GM21367 (cell line): ENCODE data around the gene ASMT.
"Not testable (repeated sequence)": the region's sequence is repeated elsewhere in the genome, so short reads cannot be mapped to it uniquely, and the experiment has no call there.

Source experiments
- ATAC-seq: cut with Tn5 transposase; IDR thresholded peaks from one replicate; pipeline ENCODE4 v1.9.1; 2021; ENCODE audit not compliant: unreplicated experiment

Gene ASMT

GRCh38 chrX:1597345-1598020 lies 17.4 kb upstream of the ASMT start:
- ATAC-seq, result no peak

DNA sequence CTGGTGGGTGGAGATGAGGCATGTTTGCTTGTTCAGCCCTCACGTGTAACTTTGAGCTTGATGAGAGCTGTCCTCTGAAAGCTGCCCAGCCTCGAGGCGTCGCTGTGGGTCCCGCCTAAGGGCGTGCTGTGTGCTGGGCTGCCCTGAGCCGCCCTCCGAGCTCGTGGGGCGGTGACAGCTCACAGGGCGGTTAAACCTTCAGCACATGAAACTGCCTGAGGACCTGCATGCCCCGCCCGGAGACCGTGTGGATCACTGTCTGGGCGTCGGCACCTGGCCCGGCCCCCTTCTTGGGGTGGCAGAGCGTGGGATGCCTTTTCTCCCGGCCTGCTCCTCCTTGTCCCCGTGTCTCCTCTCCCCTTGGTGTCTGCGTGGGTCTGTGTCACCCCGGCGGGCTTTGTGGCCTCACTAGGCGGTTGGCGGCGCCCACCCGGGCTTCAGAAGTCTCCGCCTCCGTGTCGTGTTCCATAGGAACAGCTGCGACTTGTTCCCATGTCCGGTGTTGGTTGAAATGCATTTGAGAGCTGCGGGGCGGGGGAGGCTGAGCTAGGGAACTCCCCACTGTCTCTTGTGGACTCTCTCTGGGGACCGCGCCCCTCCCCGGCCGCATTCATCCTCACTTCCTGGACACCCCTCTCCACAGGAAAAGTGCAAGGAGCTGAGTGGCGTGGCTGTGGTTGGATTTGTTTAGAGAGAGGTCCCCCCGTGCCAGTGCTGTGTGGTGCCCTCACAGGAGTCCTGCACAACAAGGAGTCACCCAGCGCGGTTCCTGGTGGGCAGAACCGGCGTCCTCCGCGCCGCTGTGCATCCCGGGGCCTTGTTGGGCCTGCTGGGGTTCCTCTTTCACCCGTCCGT lies 16.6 kb upstream of the ASMT start:
- ATAC-seq, result no peak

DNA sequence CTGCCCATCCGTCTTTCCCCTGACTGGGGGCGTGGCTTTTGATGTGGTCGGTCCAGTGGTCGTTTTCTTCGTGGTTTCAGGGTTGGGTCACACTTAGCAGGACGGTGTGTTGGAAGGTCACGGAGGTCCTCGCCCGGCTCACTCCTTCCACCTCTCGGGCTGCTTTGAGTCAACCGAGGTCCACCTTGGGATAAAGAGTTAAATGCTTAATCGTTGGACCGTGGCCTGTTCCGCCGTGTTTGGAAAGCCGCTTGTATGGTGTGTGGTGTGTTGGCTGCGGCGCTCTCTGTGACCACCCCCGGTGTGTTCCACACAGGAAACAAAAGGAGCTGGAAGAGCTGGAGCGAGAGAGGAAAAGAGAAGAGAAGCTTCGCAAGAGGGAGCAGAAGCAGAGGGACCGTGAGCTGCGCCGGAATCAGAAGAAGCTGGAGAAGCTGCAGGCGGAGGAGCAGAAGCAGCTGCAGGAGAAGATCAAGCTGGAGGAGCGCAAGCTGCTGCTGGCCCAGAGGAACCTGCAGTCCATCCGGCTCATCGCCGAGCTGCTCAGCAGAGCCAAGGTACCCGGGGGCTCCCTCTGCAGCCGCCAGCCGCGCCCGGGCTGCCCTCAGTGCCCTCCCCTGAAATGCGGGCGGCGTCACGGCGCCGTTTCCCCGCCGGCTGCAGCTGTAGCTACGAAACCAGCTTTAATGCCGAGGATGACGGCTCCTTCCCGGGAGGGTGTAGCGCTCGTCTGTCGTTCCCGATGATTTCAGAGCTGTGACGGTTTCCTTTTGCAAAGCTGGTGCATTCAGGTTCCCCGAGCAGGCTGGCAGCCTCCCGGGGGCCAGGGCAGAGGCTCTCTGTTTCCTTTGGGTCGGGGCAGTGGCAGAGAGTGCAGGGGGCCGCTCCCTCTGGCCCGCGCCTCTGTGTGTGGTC lies 15.7 kb upstream of the ASMT start:
- no peak for ATAC-seq

DNA sequence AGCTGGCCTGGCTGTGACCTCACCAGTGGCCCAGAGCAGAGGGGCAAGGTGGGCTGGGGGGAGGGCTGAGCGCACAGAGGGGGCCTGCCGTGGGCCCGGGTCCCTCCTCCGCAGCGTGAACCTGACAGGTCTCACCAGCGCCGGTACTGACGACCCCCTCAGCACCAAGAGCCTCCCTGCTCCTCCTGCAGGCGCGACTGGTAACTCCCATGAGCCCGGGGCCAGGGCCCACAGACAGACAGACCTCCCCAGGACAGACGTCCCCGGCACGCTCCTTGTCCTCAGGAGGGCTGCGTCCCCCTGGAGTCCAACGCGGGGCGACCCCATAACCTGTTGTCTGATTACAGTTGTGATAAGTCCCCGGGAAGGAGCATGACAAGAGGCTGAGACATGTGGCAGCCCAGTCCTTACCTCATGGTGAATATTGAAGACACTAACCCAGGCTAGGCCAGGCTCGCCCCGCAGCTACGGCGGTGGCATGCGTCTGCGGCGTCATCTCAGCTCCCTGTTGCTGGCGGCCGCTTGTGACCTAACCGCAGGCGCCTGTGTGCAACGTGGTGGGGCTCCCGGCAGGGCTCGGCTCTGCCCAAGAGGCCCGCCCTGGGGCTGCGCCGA lies 15.0 kb upstream of the ASMT start:
- no peak for ATAC-seq

GRCh38 chrX:1600406-1601050 lies 14.3 kb upstream of the ASMT start:
- no peak for ATAC-seq

- ATAC-seq, result no peak
Measured at GRCh38 chrX:1601051-1601767, 13.7 kb upstream of the ASMT start.

GRCh38 chrX:1601768-1602085 lies 13.1 kb upstream of the ASMT start:
- no peak for ATAC-seq

GRCh38 chrX:1602299-1602698 lies 12.6 kb upstream of the ASMT start:
- no peak for ATAC-seq

DNA sequence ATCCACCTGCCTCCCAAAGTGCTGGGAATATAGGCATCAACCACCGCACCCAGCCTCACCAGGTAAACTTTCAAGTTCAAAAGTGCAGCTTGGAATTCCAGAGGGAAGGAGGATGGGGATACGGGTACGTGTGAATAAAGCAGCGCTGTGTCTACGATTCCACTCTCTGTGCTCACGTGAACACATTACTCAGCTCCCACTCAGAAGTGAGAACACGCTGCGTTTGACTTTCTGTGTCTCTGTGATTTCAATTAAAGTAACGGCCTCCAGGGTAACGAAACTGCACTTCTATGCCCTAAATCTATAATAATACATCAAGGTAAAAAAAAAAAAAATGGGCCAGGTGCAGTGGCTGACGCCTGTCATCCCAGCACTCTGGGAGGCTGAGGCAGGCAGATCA lies 8.4 kb upstream of the ASMT start:
- ATAC-seq, result no peak

GRCh38 chrX:1609311-1609710 lies 5.5 kb upstream of the ASMT start:
- no peak for ATAC-seq

GRCh38 chrX:1609762-1610161 lies 5.1 kb upstream of the ASMT start:
- ATAC-seq, result no peak

GRCh38 chrX:1610166-1610565 lies 4.7 kb upstream of the ASMT start:
- ATAC-seq, result no peak

DNA sequence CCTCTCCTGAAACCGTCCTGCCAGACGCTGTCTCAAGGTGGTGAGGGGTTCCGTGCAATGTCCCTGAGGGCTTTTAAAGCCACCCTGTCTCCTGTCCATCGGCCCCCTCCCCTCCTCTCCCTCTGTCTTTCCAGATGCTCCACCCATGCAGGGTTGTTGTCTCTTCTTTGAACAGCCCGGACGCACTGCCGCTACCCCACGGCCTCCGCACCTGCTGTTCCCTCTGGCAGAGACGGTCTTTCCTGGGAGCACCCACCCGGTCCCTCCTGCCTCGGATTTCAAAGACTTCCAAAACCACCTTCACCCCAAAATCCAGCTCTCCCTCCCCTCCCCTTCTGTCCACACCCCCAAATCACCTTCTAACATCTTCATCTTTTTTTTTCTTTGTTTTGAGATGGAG lies 4.1 kb upstream of the ASMT start:
- ATAC-seq, result no peak

DNA sequence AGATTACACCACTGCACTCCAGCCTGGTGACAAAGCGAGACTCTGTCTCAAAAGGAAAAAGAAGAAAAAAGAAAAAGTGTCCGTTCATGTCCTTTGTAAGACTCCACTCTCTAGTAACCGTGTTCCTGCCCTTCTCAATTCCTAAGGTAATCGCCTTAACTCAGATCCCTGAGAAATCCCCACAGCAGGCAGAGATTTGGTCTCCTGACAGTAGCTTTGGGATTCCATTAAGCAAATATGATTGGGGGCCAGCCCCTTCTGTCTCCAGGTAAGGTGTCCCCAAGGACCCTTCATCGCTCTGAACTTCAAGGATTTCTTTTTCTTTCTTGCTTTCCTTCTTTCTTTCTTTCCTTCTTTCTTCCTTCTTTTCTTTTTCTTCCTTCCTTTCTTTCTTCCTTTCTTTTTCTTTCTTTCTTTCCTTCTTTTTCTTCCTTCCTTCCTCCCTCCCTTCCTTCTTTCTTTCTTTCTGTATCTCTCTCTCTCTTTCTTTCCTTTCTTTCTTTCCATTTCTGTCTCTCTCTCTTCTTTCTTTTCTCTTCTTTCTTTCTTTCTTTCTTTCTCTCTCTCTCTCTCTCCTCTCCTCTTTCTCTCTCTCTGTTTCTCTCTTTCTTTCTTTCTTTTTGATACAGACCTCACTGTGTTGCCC lies 2.1 kb upstream of the ASMT start:
- ATAC-seq, result no peak

DNA sequence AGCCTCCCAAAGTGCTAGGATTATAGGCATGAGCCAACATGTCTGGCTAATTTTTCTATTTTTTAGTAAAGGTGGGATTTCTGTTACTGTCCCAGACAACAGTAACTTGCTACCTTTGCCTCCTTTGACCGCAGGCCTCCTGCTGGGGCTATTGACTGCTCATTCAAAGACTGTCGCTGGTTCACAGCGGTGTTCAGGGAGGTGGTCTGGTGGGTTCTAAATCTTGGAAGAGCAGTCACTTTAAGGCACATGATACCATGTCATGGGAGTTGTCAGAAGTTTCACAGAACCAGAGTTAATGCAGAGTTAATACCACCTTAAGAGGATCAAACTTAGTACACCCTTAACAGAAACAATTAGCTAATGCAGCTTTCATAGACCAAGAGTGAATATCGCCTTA lies 3.8 kb downstream of the ASMT start:
- no peak for ATAC-seq

DNA sequence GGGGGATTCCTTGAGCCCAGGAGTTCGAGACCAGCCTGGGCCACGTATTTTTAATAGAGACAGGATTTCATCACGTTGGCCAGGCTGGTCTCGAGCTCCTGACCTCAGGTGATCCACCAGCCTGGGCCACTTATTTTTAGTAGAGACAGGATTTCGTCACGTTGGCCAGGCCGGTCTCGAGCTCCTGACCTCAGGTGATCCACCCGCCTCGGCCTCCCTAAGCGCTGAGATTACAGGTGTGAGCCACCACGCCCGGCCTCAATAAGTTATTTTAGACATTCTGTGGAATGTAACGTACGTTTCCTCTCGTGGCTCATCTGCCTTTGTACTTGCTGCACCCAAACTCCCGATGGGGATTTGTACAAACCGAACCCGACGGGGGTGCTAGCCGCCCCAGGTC lies 8.8 kb downstream of the ASMT start:
- ATAC-seq, result no peak

- not testable (repeated sequence) for ATAC-seq
Measured at GRCh38 chrX:1624158-1624860, 9.4 kb downstream of the ASMT start.

DNA sequence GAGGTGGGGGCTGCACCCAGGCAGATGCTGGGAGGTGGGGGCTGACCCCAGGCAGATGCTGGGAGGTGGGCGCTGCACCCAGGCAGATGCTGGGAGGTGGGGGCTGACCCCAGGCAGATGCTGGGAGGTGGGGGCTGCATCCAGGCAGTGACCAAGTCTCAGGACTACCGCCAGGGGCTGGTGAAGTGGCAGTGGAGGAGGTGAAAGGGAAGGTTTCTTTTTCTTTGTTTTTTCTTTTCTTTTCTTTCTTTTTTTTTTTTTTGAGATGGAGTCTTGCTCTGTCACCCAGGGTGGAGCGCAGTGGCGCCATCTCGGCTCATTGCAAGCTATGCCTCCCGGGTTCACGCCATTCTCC lies 10.0 kb downstream of the ASMT start:
- not testable (repeated sequence) for ATAC-seq

DNA sequence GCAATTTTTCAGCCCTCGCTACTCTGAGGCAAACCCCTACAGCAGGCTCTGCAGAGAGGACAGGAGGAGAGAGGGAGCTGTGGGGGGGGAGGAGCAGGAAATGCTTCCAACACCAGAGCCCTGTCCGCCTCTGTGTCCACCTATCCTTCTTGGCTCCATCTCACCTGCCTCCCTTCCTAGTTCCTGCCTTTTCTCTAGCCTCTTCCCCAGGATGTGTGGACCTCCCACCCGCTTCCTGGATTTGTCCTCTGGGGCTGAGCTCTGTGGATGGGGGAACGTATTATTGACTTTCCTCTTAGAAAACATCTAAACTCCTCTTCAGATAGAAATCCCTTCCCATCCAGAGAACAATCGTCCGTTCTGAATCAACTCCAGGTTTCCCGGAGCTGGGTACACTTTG lies 14.4 kb downstream of the ASMT start:
- ATAC-seq, result no peak
